ENCODE measurements around the gene CCPG1. TPM values are rescaled to one million over a fixed set of nuclear protein-coding genes. Genes with fewer than 3 reads are reported as not detected.
"Not testable (repeated sequence)": the region's sequence is repeated elsewhere in the genome, so short reads cannot be mapped to it uniquely, and the experiment has no call there.

The CCPG1 gene
- total RNA-seq (10 to 100 TPM; 65.9 to 88.5 (median 69.5) TPM), polyA plus RNA-seq (10 to 100 TPM; 16.2 to 28.3 TPM)

- Histone ChIP-seq H3K4me1 (peaks cover under 1 to 16% (median 9%) of the 10 kb centered on the region in 3 donors), H3K36me3 (no peaks in the 10 kb centered on the region), H3K9me3 (no peaks in the 10 kb centered on the region), H3K27ac (peak within 1 kb of the TSS; percentile 94 to 98 (median 96)), H3K27me3 (no peaks in the 10 kb centered on the region), H3K4me3 (peak within 1 kb of the TSS; percentile 60 to 83 (median 74))
- ATAC-seq (peak; percentile 95 to 99 (median 97)), FAIRE-seq (no peak), DNase-seq (peak; percentile 92 to 98 (median 95))
- peak; percentile 90 to 97 (median 94) for TF ChIP-seq CTCF (IDR thresholded peaks at IDR 0.05)
- 0% methylated on average over 70 of the region's 70 CpGs for WGBS, 2 donors
- intact Hi-C loops (cut with DNase I) = no loop called here
Measured at GRCh38 chr15:55408012-55408928, at the start of gene CCPG1, which contains the start of gene PIERCE2. CCPG1 (minus strand) TSS chr15:55408359; CDS start chr15:55389424, 18,935 bp downstream. PIERCE2 (plus strand) TSS chr15:55408495; CDS start chr15:55408769, 274 bp downstream.

DNA sequence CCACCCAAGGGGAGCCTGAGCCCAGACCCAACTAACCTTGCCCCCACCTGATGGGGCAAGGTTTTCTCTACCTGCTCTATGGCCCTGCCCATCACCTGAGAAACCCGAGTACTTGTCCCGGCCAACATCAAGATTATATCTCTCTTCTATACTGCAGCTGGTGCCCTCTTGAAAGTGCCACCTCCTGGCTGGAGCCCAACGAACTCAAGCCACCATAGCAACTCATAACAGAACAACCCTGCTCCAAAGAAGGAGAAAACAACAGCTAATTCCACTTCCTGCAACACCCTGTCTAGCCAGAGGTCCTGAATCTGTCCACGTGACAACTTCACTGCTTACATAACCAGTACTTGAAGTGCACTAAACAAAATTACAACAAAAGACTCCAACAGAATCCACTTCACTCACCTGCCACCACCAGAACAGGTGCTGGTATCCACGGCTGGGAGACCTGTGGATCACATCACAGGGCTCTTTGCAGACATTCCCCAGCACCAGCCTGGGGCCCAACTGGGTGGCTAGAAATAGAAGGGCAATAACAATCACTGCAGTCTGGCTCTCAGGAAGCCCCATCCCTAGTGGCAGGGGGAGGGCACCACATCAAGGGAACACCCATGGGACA lies 49.4 kb upstream of the CCPG1 start:
- DNase-seq (no peak), ATAC-seq (no peak), FAIRE-seq (no peak)
- intact Hi-C loops (cut with DNase I) = no loop called here
- H3K36me3 ChIP-seq = no peaks in the 10 kb centered on the region
- 88 to 91% methylated on average over 5 of the region's 5 CpGs for WGBS, 2 donors
- H3K4me3 ChIP-seq = no peak overlapping the region
- no peaks in the 10 kb centered on the region for H3K27me3 ChIP-seq
- TF ChIP-seq CTCF (IDR thresholded peaks at IDR 0.05) = no peak
- no peaks in the 10 kb centered on the region for H3K9me3 ChIP-seq
- no peaks in the 10 kb centered on the region for H3K4me1 ChIP-seq
- no peak overlapping the region for H3K27ac ChIP-seq

GRCh38 chr15:55447030-55447394 lies 38.9 kb upstream of the CCPG1 start:
- peak in 1 of 6 donors; percentile 51 for DNase-seq
- FAIRE-seq; H3K4me3 ChIP-seq; ATAC-seq; H3K27me3 ChIP-seq; H3K27ac ChIP-seq; H3K9me3 ChIP-seq; intact Hi-C loops (cut with DNase I); H3K4me1 ChIP-seq; H3K36me3 ChIP-seq: not testable (repeated sequence)
- WGBS, 2 donors = 97 to 98% methylated on average over 11 to 19 of the region's 19 CpGs

DNA sequence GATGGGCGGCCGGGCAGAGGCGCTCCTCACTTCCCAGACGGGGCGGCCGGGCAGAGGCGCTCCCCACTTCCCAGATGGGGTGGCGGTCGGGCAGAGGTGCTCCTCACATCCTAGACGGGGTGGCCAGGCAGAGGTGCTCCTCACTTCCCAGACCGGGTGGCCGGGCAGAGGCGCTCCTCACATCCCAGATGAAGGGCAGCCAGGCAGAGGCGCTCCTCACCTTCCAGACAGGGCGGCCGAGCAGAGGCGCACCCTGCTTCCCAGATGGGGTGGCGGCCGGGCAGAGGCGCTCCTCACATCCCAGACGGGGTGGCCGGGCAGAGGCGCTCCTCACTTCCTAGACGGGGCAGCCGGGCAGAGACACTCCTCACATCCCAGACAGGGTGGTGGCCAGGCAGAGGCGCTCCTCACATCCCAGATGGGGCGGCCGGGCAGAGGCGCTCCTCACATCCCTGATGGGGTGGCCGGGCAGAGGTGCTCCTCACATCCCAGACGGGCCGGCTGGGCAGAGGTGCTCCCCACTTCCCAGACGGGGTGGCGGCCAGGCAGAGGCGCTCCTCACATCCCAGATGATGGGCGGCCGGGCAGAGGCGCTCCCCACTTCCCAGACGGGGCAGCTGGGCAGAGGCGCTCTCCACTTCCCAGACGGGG lies 38.3 kb upstream of the CCPG1 start:
- H3K27ac ChIP-seq; H3K4me3 ChIP-seq; ATAC-seq; H3K9me3 ChIP-seq; H3K4me1 ChIP-seq; FAIRE-seq; H3K36me3 ChIP-seq; intact Hi-C loops (cut with DNase I); H3K27me3 ChIP-seq: not testable (repeated sequence)
- DNase-seq = peak in 1 of 6 donors; percentile 64
- WGBS, 2 donors = 97 to 99% methylated on average over 34 to 40 of the region's 41 CpGs

DNA sequence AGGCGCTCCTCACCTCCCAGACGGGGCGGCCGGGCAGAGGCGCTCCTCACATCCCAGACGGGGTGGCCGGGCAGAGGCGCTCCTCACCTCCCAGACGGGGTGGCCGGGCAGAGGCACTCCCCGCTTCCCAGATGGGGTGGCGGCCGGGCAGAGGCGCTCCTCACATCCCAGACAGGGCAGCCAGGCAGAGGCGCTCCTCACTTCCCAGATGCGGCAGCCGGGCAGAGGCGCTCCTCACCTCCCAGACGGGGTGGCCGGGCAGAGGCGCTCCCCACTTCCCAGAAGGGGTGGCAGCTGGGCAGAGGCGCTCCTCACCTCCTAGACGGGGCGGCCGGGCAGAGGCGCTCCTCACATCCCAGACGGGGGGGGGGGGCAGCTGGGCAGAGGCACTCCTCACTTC lies 37.8 kb upstream of the CCPG1 start:
- intact Hi-C loops (cut with DNase I); H3K4me1 ChIP-seq; H3K36me3 ChIP-seq; FAIRE-seq; H3K4me3 ChIP-seq; H3K9me3 ChIP-seq; H3K27ac ChIP-seq; H3K27me3 ChIP-seq; ATAC-seq; DNase-seq: not testable (repeated sequence)
- WGBS, 2 donors = 92 to 93% methylated on average over 18 to 27 of the region's 27 CpGs

- H3K36me3 ChIP-seq; H3K27ac ChIP-seq; H3K9me3 ChIP-seq; H3K4me3 ChIP-seq; H3K4me1 ChIP-seq; intact Hi-C loops (cut with DNase I); ATAC-seq; H3K27me3 ChIP-seq; DNase-seq; FAIRE-seq: not testable (repeated sequence)
- 87 to 99% methylated on average over 15 of the region's 15 CpGs for WGBS, 2 donors
Measured at GRCh38 chr15:55443141-55443540, 35.0 kb upstream of the CCPG1 start.
